ENCODE results near the gene TEKT3. TPM values are rescaled to one million over a fixed set of nuclear protein-coding genes. Genes with fewer than 3 reads are reported as not detected.
A peak's percentile ranks its signal among the peaks of the same experiment; 100 is the strongest.

The TEKT3 gene
- total RNA-seq, 1 donor from 2014 or later: not detected

GRCh38 chr17:15349119-15349518, 7.7 kb upstream of the TEKT3 start:
- DNase-seq: no peak

GRCh38 chr17:15348021-15348420, 6.6 kb upstream of the TEKT3 start:
- no peak for DNase-seq

- DNase-seq: no peak
These were observed 4.7 kb upstream of the TEKT3 start for GRCh38 chr17:15346066-15346595.

- no peak for DNase-seq
These were observed 2.4 kb upstream of the TEKT3 start for GRCh38 chr17:15343749-15344148.

- no peak for DNase-seq
These were observed 1.1 kb upstream of the TEKT3 start for GRCh38 chr17:15342460-15342859.

GRCh38 chr17:15341966-15342365, 569 bp upstream of the TEKT3 start:
- DNase-seq: no peak

- no peak for DNase-seq
These were observed 431 bp downstream of the TEKT3 start for GRCh38 chr17:15340966-15341365.

- no peak for DNase-seq
These were observed 6.0 kb downstream of the TEKT3 start for GRCh38 chr17:15335446-15335845.

- DNase-seq: no peak
These were observed 7.1 kb downstream of the TEKT3 start for GRCh38 chr17:15334266-15334665.

GRCh38 chr17:15332338-15332737, 9.1 kb downstream of the TEKT3 start:
- DNase-seq: no peak

GRCh38 chr17:15323131-15323530, 18.3 kb downstream of the TEKT3 start:
- DNase-seq: no peak

GRCh38 chr17:15321556-15322251, 19.7 kb downstream of the TEKT3 start:
- no peak for DNase-seq

- no peak for DNase-seq
These were observed 21.9 kb downstream of the TEKT3 start for GRCh38 chr17:15319452-15320010.

GRCh38 chr17:15311996-15312395, 29.4 kb downstream of the TEKT3 start:
- no peak for DNase-seq

GRCh38 chr17:15309793-15310192, 31.6 kb downstream of the TEKT3 start:
- DNase-seq: no peak

GRCh38 chr17:15309236-15309635, 32.2 kb downstream of the TEKT3 start:
- DNase-seq: no peak

GRCh38 chr17:15308758-15309157, 32.6 kb downstream of the TEKT3 start:
- DNase-seq: no peak

- no peak for DNase-seq
These were observed 33.7 kb downstream of the TEKT3 start for GRCh38 chr17:15307710-15308111.

GRCh38 chr17:15303851-15304250, 37.5 kb downstream of the TEKT3 start:
- no peak for DNase-seq

GRCh38 chr17:15303268-15303667, 38.1 kb downstream of the TEKT3 start:
- DNase-seq: peak; percentile 4

GRCh38 chr17:15301845-15302244, 39.6 kb downstream of the TEKT3 start:
- no peak for DNase-seq

GRCh38 chr17:15298176-15298575, 43.2 kb downstream of the TEKT3 start:
- peak; percentile 39 for DNase-seq

GRCh38 chr17:15293558-15293957, 47.8 kb downstream of the TEKT3 start:
- no peak for DNase-seq

- no peak for DNase-seq
These were observed 49.6 kb downstream of the TEKT3 start for GRCh38 chr17:15291674-15292361.

Measured in dermis blood vessel endothelial cell (primary cell).